GM12865 (cell line): Measurements from ENCODE around the gene ACTRT2.

Source experiments
- DNase-seq: peaks from one replicate; pipeline ENCODE4 v3.0.0; 2010; ENCODE audit warnings: low read depth
- H3K4me3 ChIP-seq: 2 replicates; pipeline ENCODE4 v1.5.1; 2011; ENCODE audit warnings: mild to moderate bottlenecking, low read depth, low read length, control low read depth
- CTCF ChIP-seq: IDR thresholded peaks from 2 replicates; pipeline ENCODE4 v1.5.1; 2011; ENCODE audit warnings: low read length, control low read depth, low read depth, inconsistent platforms; ENCODE audit not compliant: insufficient read depth; ENCODE audit errors: missing control alignments

ACTRT2 gene

GRCh38 chr1:2980849-2981248 lies 40.4 kb upstream of the ACTRT2 start:
- DNase-seq, result no peak
- H3K4me3 ChIP-seq, result no peak overlapping the region
- no peak for TF ChIP-seq CTCF

- DNase-seq, result no peak
Observed at GRCh38 chr1:2981388-2981787, 39.9 kb upstream of the ACTRT2 start.

GRCh38 chr1:2981981-2982614 lies 39.2 kb upstream of the ACTRT2 start:
- DNase-seq, result no peak
- no peak overlapping the region for H3K4me3 ChIP-seq
- no peak for TF ChIP-seq CTCF

More at GRCh38 chr1:2981388-2981787, 39.9 kb upstream of the ACTRT2 start:
- no peak for TF ChIP-seq CTCF
- no peak overlapping the region for H3K4me3 ChIP-seq

GRCh38 chr1:2982615-2983318 lies 38.5 kb upstream of the ACTRT2 start:
- no peak for DNase-seq
- no peak overlapping the region for H3K4me3 ChIP-seq
- no peak for TF ChIP-seq CTCF

- DNase-seq, result no peak
- TF ChIP-seq CTCF, result no peak
- no peak overlapping the region for H3K4me3 ChIP-seq
Observed at GRCh38 chr1:2983319-2983705, 38.0 kb upstream of the ACTRT2 start.

- no peak for TF ChIP-seq CTCF
- H3K4me3 ChIP-seq, result no peak overlapping the region
- no peak for DNase-seq
Observed at GRCh38 chr1:2983706-2984398, 37.4 kb upstream of the ACTRT2 start.
